HG03280 (cell line): Measurements from ENCODE around the gene FAF2.
"Not testable (repeated sequence)": the region's sequence is repeated elsewhere in the genome, so short reads cannot be mapped to it uniquely, and the experiment has no call there.

Source experiments
- ATAC-seq: cut with Tn5 transposase; IDR thresholded peaks from one replicate; pipeline ENCODE4 v1.9.1; 2021; ENCODE audit warnings: mild to moderate bottlenecking, moderate library complexity; ENCODE audit not compliant: unreplicated experiment

Gene FAF2

GRCh38 chr5:176541338-176542134, 93.4 kb downstream of the FAF2 start:
- ATAC-seq = no peak

- no peak for ATAC-seq
Measured at GRCh38 chr5:176542135-176542595, 94.0 kb downstream of the FAF2 start.

DNA sequence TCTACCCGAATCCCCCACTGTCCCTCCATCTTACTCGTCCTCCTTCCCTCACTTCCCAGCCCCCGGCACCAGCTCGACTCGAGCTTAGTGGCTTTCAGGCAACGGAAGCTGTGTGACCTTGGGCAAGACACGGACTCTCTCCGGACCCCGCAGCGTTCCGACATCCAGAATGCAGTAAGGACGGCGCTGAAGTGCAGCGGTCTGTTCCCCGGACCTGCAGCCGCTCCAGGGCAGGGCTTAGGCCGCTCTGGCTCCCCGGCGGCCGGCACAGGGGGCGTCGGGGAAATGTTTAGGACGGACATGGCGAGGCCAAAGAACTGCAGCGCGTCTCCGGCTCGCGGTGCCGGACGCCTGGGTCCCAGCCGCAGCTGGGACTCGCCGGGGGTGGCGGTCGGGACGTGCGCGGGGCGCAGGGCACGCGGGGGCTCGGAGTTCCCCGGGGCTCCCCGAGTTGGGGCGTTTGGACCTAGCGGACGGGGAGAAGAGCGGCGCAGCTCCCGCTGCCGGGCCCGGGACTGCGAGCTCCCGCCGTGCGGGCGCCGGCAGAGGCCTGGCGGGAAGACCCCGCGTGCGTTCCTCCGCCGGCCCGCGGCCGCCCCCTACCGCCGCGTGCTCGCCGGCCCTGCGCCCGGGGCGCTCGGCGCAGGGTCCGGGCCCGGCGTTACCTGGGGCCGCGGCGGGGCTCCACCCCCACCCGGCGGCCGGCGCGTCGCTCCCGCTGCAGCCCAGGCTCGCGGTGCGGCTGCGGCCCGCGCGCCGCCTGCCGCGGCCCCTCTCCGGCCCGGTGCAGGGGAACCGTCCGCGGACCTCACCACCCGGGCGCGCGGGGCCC, 94.6 kb downstream of the FAF2 start:
- ATAC-seq = peak; percentile 46

GRCh38 chr5:176543428-176544182, 95.4 kb downstream of the FAF2 start:
- ATAC-seq = peak; percentile 69

- no peak for ATAC-seq
Measured at GRCh38 chr5:176545388-176545736, 97.2 kb downstream of the FAF2 start.

- no peak for ATAC-seq
Measured at GRCh38 chr5:176545737-176546509, 97.7 kb downstream of the FAF2 start.

- no peak for ATAC-seq
Measured at GRCh38 chr5:176547802-176548201, 99.6 kb downstream of the FAF2 start.

DNA sequence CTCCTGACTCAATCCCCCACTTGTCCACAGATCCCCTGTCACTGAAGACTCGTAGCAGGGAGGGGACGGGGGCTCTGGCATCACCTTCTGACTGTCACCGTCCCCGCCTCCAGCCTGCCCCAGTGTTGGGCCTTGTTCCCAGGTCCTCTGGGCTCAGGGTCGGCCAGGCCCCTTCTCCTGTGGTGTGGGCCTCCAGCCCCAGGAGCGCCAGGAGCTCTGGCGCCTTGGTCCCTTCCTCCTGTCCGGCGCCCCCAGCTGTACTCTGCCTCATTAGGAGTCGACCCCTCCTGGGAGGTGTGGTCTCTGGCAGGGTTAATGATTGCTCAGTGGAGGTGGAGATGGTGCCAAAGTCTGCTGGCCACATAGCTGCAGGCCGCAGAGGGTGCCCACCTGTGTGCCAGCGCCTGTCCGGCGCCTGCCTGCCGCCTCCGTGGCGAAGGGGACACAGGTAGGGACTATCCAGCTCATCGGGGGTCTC, 100.8 kb downstream of the FAF2 start, which contains the start of gene CDHR2:
Gene CDHR2, plus strand, starts transcription at position 376 of the 478 bp plus-strand sequence. CDS start 16,011 bp downstream, outside the sequence.
- ATAC-seq = no peak

- ATAC-seq = no peak
Measured at GRCh38 chr5:176549871-176550270, 101.7 kb downstream of the FAF2 start.

DNA sequence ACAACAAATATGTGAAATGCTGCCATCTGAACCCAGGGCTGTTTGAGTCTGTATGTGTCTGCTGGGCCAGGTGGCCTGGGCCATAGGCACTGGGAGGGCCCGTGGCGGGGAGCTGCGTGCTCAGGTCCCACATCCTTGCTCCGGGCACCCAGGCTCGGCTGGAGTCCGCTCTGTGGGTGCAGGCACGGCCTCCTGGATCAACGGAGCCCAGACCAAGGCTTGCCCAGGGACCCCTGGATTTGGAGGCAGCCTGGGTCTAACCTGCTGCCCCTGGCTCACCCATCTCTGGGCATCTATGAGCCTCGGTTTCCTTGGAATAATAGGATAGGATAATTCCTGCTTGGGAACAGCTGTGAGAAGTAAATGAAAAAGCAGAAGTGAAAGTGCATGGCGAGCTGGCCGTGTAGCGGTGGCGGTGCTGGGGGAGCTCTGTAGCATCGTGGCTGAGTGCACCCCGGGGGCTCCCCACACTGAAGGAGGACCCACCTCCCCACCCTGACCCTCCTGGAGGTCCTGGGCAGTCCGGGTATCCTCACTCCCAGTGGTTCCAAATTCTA, 102.2 kb downstream of the FAF2 start:
- no peak for ATAC-seq

GRCh38 chr5:176550937-176551336, 102.8 kb downstream of the FAF2 start:
- ATAC-seq = not testable (repeated sequence)

- no peak for ATAC-seq
Measured at GRCh38 chr5:176552332-176552869, 104.2 kb downstream of the FAF2 start.

DNA sequence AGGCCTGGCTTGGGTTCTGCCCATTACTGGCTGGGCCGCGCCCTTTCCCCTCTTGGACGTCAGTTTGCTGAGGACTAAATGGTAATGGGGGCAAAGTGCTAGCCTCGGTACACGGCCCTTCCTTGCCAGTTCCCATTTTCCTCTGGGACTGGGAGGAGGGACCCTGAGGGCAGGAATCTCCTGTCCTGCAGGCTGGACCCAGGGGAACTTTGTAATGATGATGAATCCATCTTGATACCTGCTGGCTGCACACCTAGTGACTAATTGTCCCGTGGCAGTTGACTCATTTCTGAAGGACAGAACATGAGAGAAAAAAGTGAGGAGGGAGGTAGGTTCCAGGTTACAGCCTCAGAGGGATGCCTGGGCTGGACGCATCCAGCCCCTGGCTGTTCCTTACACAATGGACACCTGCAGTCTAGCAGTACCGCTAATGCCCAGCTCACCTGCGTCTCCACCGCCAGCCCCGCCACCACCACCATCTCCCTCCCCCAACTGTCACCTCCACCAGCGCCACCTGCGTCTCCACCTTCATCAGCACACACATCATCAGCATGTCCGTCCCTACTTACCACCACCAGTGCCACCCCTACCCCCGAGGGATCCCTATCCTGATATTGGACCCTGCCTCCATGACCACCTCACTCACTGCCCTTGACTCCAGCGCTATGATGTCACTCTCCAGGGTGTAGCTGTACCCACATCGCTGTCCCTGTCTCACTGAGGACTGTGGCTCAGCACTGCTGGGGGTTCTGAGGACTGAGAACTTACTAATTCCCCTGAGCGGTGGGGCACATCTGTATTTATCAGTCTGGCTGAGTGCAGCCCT, 105.3 kb downstream of the FAF2 start:
- ATAC-seq = no peak

DNA sequence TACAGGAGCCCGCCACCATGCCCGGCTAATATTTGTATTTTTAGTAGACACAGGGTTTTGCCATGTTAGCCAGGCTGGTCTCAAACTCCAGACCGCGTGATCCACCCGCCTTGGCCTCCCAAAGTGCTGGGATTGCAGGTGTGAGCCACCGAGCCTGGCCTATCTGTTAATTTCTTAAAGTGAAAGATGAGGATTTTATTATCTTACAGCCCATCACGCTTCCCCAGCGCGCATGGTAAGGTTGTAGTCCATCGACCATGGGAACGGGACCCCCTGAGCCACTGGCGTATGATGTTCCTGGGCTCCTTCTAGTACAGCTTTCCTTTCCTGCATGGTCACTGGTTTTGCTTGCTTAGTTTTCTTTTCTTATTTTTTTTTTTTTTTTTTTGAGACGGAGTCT, 109.7 kb downstream of the FAF2 start:
- ATAC-seq = no peak
